HG02870 (cell line): ENCODE measurements around the gene HIF1AN.

ENCODE experiments used
- ATAC-seq: cut with Tn5 transposase; IDR thresholded peaks from one replicate; pipeline ENCODE4 v1.9.1; 2021; ENCODE audit warnings: mild to moderate bottlenecking, moderate library complexity; ENCODE audit not compliant: unreplicated experiment

HIF1AN gene

DNA sequence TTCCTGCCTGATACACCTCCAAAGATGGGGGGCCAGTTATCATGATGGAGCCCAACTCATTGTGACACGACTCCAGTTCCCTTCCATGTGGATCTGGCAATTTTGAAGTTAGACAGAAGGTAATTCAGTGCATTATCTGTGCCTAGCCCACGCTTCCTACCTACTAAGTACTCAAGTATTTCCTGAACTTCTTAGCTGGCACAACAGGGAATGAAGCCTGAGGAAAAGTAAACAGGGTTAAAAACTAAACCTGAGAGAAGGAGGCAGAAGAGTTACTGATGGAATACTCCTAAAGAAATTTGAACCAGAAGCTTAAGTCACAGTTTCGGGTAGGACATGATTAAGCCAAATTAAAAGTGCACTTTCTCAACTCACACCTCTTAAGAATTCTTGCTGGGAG lies 14.9 kb upstream of the HIF1AN start:
- no peak for ATAC-seq

DNA sequence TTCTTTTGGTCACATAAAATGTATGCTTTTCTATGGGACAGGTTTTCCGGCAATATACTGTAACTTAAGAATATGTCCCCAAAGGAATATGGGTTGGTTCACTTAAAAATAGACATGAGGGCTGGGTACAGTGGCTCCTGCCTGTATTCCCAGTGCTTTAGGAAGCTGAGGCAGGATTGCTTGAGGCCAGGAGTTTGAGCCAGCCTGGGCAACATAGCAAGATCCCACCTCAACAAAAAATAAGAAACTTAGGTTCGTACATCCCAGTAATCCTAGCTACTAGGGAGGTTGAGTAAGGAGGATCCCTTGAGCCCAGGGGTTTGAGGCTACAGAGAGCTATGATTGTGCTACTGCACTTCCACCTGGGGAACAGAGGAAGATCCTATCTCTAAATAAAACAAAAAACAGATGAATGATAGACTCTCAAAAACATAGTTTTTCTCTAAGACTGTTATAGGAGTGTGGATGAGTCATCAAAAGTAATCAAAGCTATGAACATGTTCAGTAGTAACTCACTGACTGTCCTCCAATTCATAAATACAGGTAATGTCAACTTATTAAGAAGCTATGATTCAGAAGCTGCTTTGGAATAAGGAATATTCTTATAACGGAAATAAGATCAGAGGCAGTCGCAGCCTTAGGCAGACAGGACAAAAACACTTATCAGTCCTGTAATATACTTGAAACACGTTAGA lies 13.5 kb upstream of the HIF1AN start:
- no peak for ATAC-seq

DNA sequence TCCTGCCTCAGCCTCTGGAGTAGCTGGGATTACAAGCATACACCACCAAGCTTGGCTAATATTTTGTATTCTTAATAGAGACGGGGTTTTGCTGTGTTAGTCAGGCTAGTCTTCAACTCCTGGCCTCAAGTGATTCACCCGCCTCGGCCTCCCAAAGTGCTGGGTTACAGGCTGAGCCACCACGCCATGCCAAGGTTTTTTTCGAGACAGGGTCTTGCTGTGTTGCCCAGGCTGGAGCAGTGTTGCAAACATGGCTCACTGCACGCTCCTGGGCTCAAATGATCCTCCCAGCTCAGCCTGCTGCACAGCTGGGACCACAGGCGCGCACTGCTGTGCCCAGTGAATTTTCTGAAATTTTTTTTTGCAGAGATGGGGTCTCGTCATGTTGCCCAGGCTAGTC lies 12.8 kb upstream of the HIF1AN start:
- ATAC-seq = no peak

DNA sequence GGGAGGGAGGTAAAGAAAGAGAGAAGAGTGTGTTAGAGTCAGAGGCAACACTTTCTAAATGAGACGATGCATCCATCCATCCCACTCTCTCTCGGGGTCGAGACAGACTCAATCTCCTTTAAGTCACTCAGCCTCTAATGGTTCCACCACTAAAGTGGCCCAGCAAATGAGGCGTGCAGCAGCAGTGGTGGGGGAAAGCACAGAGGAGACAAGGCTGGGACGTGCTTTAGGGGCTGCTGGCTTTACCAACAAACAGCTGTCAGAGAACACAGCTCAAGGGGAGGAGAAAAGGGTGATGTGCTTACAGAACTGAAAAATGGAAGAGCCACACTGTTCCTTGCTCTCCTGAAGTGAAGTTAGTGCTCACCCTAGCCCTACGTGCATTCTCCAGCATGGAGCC lies 11.5 kb upstream of the HIF1AN start:
- ATAC-seq = no peak

DNA sequence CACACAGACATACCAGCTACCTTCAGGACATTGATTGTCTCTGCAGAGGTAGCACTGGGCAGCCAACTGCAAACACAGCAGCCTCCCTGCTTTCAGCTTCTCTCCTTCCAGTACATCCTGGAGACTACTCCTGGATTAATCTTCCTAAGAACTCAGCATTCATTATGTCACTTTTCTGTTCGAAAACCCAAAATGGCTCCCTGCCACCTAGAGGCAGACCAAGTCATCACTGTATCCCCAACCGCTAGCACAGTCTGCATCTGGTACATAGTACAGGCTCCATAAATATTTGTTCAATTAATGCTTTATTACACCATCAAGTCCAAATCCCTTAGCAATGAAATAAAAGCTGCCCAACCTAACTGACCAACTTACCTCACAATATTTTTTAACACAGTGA lies 11.1 kb upstream of the HIF1AN start:
- ATAC-seq = no peak

DNA sequence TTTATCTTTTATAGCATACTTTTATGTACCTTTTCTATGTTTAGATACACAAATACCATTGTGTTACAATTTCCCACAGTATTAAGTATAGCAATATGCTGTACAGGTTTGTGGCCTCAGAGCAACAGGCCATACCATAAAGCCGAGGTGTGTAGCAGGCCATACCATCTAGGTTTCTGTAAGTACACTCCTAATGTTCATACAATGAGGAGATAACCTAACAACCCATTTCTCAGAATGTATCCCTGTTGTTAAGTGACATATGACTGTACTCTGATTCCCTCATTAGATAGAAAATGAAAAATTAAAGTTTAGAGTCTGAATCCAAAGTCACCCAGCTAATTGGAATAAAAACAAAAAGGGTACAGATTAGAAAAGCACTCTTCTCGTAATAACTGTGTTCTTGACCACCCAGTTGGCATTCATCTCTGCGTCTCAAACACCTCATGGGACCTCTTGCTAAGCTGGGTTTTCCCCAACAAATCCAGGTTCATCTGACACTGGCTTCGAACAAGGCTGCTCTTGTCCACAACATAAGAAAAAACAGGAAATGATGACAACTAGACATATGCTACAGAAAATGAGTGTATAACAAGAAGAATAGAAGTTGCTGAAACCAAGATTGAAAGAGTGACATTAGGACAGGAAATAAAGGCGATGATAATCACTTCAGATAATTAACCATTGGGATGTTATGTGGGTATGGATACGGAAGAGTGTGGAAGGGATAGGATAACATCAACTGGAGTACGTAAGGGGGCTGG lies 7.4 kb upstream of the HIF1AN start:
- no peak for ATAC-seq

DNA sequence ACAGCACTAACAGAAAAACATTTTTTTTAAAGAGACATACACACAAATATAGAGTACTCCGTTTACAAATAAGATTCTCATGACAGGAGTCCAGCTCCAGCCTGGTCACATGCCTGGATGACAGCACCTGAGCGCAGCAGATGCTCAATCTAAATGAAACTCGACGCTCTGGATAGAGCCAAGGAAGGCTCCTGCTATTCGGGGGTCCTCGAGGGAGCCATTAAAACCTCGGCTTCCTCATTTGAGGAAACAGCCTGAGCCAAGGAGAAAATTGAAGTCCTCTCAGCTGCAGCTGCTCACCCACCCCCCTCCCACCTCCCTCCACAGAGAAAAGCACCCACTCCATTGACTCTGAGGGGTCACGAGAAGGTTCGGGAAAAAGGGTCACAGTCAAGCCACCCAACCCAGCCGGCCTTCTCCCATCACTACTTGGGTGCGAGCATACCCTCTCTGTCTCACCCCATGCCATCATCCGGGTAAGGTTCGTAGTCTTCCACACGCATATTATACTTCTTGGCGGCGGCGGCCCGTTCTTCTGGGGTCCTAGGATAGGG lies 6.7 kb upstream of the HIF1AN start:
- ATAC-seq = no peak

DNA sequence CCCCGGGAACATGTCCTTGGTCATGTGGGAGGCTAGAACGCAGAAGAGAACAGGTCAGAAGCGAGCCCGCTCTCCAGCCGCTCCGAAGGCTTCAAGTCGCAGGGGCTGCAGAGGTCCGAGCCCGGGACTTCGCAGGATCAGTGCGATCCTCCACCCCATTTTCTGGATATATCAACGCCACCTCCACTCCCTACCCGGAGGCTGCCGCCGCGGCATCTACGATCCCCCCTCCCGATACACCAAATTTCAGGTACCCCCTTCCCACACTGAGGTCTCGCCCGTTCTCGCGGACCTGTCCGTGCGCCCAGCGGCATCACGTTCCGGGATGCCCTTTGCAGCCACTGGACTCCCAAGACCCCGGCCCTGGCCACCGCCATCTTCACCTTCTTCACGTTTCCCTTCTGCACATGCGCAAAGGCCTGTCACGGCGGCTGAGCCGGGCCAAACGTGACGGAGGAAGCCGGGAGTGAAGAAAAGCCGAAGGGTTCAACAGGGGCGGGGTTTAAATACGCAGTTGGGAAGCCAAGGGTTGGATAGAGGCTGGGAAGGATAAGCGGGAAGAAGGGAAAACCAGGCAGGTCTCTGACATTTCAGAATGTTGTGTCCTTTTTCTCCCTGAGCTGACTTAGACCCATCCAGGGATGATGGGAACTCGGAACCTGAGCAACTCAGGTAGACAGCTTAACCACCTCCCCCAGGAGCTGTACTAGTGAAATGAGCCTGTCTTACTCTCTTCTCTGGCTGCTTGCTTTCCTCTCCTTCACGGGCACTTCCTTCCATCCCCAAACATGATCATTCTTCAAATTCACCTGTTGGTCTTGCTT lies 6.1 kb upstream of the HIF1AN start, which contains the start of gene NDUFB8:
TSS of gene NDUFB8 (minus strand) at position 397 of the 824 bp plus-strand sequence. CDS start at position 377, 20 bp downstream.
- peak; percentile 62 for ATAC-seq

DNA sequence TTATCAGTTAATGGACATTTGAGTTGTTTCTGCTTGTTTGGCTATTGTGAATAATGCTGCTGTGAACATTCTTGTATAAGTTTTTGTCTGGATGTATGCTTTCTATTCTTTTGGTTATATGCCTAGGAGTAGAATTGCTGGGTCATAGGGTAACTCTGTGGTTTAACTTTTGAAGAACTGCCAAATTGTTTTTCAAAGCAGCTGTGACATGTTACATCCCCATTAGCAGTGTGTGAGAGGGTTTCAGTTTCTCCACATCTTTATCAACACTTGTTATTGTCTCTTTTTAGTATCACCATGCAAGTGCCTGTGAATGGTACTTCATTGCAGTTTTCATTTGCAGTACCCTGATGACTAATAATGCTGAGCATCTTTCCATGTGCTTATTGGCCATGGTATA lies 4.0 kb upstream of the HIF1AN start:
- no peak for ATAC-seq

DNA sequence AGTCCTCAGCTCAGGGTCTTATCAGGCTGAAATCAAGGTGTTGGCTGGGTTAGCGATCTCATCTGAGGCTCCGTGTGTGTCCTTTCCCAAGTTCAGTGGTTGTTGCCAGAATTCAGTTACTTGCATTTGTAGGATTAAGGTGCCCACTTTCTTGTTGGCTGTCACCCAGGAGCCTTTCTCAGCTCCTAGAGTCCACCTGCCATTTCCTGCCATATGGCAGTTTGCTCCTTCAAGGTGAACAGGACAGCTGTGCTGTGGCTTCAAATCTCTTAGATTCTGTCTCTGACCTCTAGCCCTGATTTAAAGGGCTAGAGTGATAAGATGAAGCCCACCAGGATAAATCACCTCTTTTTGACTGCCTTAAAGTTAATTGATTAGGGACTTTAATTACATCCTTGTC lies 1.0 kb upstream of the HIF1AN start:
- ATAC-seq = no peak

DNA sequence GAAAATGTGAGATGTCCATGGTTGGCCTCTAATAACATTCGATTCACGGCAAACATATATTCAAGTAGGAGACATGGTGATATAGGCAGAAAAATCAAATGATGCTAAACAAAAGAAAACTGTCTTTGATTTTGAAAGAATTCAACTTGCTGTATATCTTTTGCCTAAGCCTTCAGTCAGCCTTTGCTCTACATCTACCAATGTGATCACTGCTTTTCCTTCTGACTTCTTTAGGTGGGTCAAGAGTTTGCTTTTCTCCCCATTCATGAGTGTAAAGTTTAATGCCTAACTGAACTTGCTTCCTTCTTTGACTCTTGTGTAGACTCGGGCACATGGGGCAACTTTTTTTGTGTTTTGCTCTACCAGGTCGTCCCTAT lies 417 bp upstream of the HIF1AN start:
- no peak for ATAC-seq

DNA sequence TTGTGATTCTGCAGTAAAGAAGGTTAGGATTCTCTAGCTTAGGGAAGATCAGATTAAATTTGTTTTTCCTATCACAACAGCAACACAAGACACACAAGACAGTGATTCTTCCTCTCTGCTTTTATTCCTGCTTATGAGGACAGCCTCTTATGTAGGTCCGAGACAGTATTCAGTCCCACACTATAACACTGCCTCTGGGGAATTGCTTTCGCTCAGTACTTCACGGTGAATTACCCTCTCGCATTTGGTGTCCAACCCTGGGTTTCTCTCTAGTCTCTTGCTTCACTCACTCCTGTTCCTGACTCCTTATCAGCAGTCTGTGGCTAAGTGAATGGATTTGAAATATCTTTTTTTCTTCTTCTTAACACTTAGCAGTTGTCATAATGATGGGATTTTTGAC lies 1.7 kb downstream of the HIF1AN start:
- no peak for ATAC-seq

DNA sequence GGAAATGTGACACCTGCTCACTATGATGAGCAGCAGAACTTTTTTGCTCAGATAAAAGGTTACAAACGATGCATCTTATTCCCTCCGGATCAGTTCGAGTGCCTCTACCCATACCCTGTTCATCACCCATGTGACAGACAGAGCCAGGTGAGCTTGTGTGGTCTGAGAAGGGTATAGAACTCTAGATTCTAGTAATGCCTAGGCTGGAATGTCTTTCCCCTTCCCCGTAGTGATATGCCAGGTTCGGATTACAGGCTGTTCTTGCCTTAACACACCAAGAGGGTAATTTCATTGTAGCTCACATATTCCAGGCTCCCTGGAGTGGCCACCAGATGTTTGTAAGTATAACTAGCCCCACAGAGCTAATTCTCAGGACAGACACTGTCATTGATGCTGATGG lies 9.2 kb downstream of the HIF1AN start:
- ATAC-seq = no peak

DNA sequence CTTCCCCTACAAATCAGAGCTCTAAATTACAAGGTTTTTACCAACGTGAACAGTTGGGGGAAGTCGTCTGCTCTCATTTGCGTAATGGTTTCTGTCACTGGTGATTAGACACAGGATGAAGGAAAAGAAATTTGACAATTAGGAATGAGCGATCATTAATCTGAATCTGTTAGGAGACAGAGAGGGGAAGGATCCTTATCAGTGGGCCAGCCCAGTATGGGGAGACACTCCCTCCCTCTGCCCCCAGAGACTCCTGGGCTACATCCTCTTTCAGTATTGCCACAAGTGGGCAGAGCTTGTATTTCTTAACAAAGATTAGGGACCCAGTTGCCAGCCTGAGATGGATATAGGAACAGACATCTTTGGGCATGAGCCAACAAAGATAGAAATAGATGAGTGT lies 15.5 kb downstream of the HIF1AN start:
- ATAC-seq = no peak

DNA sequence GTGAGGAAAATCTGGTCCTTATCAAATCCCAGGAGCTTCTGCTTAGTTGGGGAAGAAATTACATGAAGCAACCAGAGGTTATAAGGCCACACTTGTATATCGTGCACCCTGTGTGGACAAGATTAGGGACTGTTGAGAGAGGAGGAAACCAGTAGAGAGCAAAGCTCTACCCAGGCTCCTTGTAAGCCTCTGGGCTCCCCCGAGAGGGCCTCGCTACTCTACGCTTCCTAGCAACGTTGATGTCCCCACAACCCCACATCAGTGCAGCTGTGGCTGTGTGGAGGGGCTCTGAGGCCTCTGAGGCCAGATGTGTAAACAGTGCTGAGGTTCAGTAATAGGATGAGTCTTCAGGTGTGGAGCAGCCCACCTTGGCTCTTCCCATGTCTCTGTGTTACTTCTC lies 16.0 kb downstream of the HIF1AN start:
- ATAC-seq = no peak

DNA sequence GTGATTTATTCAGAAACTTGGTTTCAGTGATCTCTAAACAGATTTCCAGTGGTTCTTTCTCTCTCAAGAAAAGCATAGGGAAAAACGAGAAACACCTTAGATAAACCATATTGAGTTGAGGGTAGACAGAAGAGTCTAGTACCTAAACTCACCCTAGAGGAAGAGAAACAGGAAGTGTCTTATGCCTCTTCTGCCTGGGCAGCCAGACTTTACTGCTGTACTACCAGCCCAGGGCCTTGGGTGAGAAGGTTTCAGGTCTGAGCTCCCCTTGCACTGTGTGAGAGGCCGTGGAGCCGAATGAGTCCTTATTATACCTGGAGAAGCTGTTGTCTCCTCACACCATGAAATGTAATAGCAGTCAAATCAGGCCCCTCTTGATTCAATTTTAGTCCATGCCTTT lies 18.2 kb downstream of the HIF1AN start:
- ATAC-seq = no peak

DNA sequence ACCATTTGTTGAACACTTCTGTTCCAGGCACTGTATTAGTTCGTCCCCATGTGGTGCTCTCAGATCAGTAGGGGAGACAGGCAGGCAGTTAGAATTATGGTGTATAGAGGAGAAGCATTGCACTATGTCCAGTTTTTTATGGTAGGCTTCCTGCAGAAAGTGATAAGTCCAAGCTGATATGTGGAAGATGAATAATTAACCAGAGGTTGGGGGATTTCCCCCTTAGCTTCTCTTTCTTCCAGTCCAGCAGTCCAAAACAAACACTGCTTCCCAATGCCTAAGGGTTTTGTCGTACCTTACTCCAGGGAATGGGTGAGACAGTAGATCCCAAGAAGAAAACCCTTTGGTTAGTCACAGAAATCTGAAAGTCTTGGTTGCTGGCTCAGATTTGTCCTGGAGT lies 19.2 kb downstream of the HIF1AN start:
- ATAC-seq = no peak

DNA sequence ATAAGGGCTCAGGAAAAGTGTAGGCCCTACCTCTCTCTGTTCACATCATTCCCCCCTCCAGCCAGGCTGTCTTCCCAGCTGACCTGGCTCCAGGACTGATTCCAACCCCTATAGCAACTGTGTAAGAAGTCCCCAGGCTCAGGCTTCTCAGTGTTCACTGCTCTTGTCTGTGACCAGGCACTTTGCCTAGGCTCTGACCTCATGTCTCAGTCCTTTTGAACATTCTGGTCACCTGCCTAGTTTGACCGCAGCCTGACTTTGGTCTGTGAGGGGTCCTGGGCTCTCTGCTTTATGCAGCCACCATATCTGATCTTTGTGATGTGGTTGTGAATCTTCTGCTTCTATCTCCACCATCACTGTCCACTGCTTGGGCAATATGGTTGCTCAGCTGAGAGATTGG lies 24.5 kb downstream of the HIF1AN start:
- no peak for ATAC-seq

DNA sequence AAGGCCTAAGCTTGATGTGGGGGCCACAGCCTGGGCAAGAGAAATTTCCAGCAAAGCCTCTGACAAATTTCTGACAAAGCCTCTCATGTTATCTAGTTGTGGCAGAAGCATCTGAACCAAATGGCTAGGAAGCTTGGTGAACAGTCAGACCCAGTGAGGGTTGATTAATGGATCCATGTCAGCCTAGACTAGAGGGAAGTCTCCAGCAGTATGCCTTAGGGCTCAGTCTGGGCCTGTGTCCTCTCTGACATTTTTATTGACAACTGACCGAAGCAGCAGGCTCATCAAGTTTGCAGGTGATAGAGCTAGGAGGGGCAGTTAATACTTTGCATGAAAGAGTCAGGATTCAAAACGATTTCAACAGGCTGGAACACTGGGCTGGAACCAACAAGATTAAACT lies 25.3 kb downstream of the HIF1AN start:
- ATAC-seq = no peak

DNA sequence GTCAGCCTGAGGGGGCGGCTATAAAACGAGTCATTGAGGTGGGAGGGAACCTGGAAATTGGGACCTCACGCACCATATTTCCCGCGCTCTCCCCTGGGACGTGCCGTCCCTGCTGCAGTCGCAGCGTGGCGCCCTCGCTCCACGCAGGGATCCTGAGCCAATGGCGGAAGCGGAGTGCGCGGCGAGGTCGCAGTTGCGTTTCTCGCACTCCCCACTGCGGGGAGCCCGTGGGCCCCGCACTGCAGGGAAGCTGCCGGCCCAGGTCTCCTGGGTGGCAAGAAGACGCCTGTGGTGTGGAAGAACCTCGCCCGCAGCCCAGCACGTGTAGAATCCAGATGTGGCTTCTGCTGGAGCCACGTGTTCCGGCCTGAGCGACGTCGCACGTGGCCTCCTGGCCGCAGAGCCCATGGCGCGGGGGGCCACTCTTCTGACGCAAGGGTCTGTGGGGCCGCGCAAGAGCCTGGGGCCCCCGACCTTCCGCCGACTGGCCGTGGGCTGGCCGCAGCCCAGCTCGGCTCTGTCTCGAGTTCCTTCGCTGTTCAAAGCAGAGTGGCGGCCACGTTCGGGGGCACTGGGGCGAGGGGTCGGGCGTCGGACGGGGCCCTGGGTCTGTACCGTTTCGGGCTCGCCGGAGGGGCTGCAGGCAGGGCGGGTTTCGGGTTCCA lies 26.4 kb downstream of the HIF1AN start:
- no peak for ATAC-seq
